Activated CD8-positive, alpha-beta T cell treated with anti-CD3 and anti-CD28 coated beads for 36 hours (primary cell): ENCODE measurements around the gene HTR6. TPM values are rescaled to one million over a fixed set of nuclear protein-coding genes. Genes with fewer than 3 reads are reported as not detected.

Source experiments
- ATAC-seq: fragments of 200-7000 bp; cut with Tn5 transposase; one replicate; pipeline ENCODE4 v1.10.0; 2021; ENCODE audit warnings: mild to moderate bottlenecking, moderate library complexity
- CTCF ChIA-PET: fragments of 350-600 bp; sonication (Branson Sonifier 250); formaldehyde crosslinking; loops from one replicate; lab custom pipeline; 2021; ENCODE audit warnings: antibody characterized with exemption; lab: Charles Lee
- POLR2A ChIA-PET: fragments of 350-600 bp; sonication (Branson Sonifier 250); formaldehyde crosslinking; loops from one replicate; lab custom pipeline; 2021; ENCODE audit warnings: antibody characterized with exemption; lab: Charles Lee
- DNase-seq: peaks from one replicate; pipeline ENCODE4 v3.0.0-alpha.2; 2020
- H3K27ac Mint-ChIP-seq: one replicate; pipeline ENCODE4 v1.8.0; 2021; ENCODE audit warnings: mild to moderate bottlenecking, mixed read lengths
- H3K27me3 Mint-ChIP-seq: one replicate; pipeline ENCODE4 v1.8.0; 2021; ENCODE audit warnings: mixed read lengths
- H3K36me3 Mint-ChIP-seq: one replicate; pipeline ENCODE4 v1.8.0; 2021; ENCODE audit warnings: low read depth, mixed read lengths
- H3K4me1 Mint-ChIP-seq: one replicate; pipeline ENCODE4 v1.8.0; 2021; ENCODE audit warnings: low read depth, mixed read lengths
- H3K4me3 Mint-ChIP-seq: one replicate; pipeline ENCODE4 v1.8.0; 2021; ENCODE audit warnings: mild to moderate bottlenecking, moderate library complexity, mixed read lengths
- H3K9me3 Mint-ChIP-seq: one replicate; pipeline ENCODE4 v1.8.0; 2021; ENCODE audit warnings: mixed read lengths
- CTCF ChIP-seq: fragments of 200-600 bp; IDR thresholded peaks from one replicate; pipeline ENCODE4 v1.8.0; 2022; ENCODE audit warnings: antibody characterized with exemption, mild to moderate bottlenecking
- intact Hi-C: fragments of 100-400 bp; cut with micrococcal nuclease; formaldehyde crosslinking; loops from one replicate; pipeline ENCODE4 v1.10.0; 2022
- total RNA-seq, 2 experiments: library from RNA; stranded (reverse); gene quantifications; one replicate each; pipeline ENCODE4 v1.2.3, GENCODE V29; 2021

Gene HTR6
- total RNA-seq, 2 experiments from 2014 or later: not detected

GRCh38 chr1:19728413-19729145 lies 63.9 kb downstream of the HTR6 start:
- H3K4me1 Mint-ChIP-seq: no peaks in the 10 kb centered on the region
- no peak overlapping the region for H3K4me3 Mint-ChIP-seq
- ATAC-seq (no peak), DNase-seq (no peak)
- POLR2A ChIA-PET: no interaction called here
- TF ChIP-seq CTCF: no peak
- H3K36me3 Mint-ChIP-seq: peaks cover 23% of the 10 kb centered on the region
- H3K9me3 Mint-ChIP-seq: peaks cover 13% of the 10 kb centered on the region
- CTCF ChIA-PET: interaction anchor here (0.6 to 5.9 kb wide), 5 partner anchors 13 to 67 kb away, joined by 3 to 22 read pairs (median 8); no protein-coding TSS in a partner anchor
- no peak overlapping the region for H3K27ac Mint-ChIP-seq
- no peaks in the 10 kb centered on the region for H3K27me3 Mint-ChIP-seq
- intact Hi-C loops: no loop called here

- Mint-ChIP-seq H3K27ac (no peak overlapping the region), H3K27me3 (no peaks in the 10 kb centered on the region), H3K9me3 (peaks cover 13% of the 10 kb centered on the region), H3K36me3 (peaks cover 29% of the 10 kb centered on the region), H3K4me3 (no peak overlapping the region), H3K4me1 (no peaks in the 10 kb centered on the region)
- ATAC-seq: no peak
- ChIA-PET POLR2A (no interaction called here), CTCF (interaction anchor here (1.0 to 1.8 kb wide), 2 partner anchors 24 to 25 kb away, joined by 4 to 5 read pairs; no protein-coding TSS in a partner anchor)
- no peak for DNase-seq
- TF ChIP-seq CTCF: no peak
- intact Hi-C loops: no loop called here
Measured at GRCh38 chr1:19730232-19730631, 65.6 kb downstream of the HTR6 start.

Other genes starting within 250 kb of the HTR6 start
- gene CAPZB, start 179.3 kb upstream of the HTR6 start, total RNA-seq: 100 to 1,000 TPM; 335 to 340 TPM
- 10 to 100 TPM; 27.0 to 27.6 TPM for gene NBL1, start 20.6 kb upstream of the HTR6 start, total RNA-seq
- gene TMCO4, start 135.0 kb downstream of the HTR6 start, total RNA-seq: 10 to 100 TPM; 10.8 to 13.2 TPM
- not detected for gene RNF186, start 150.4 kb downstream of the HTR6 start, total RNA-seq
- 1 to 10 TPM; 7.3 to 8.7 TPM for gene OTUD3, start 217.5 kb downstream of the HTR6 start, total RNA-seq